Measurements from ENCODE around the gene CORO2A. TPM values are rescaled to one million over a fixed set of nuclear protein-coding genes. Genes with fewer than 3 reads are reported as not detected.
A peak's percentile ranks its signal among the peaks of the same experiment; 100 is the strongest.

CORO2A gene
- total and polyA plus RNA-seq, 2 of the 13 experiments (the other 11 are each of a cell fraction or from before 2014, with no cell fraction given), result 14.4 to 15.3 TPM

DNA sequence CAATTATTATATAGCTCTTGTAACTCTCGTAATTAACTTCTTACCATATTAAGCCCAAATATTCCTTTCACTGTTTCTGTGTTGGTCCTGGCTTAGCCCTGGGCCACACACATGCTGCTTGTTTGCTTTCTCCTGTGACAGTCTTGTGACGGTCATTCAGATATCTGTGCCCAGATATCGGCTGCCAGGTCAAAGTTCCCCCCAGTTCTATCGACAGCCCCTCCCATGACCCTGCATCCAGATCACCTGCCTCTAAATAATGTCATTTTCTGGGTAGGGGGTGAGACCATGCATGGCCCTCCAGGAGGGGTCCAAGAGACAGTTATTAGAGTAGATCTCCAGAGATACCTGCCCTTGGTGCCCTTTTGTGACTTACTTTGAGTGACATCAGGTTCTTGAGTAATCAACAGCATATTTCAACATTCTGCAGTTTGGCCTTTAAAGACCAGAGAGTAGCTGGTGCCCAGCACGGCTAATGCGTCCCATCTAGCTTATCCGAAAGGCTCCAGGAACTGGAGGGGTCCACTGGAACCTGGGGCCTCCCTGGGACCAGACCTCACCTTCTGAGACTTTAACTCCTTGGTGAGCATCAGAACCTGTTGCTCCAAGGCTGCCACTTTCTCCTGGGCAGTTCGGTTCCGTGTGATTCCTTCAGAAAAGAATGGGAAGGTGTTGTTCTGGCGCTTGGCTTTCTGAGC, 36.1 kb upstream of the CORO2A start (continued):
- TF ChIP-seq MED13 (CRISPR knock-in tag; IDR thresholded peaks at IDR 0.05) (no peak), ESRRA (CRISPR knock-in tag; IDR thresholded peaks at IDR 0.05; ENCODE audit: low read depth) (no peak), SMAD9 (CRISPR knock-in tag; IDR thresholded peaks at IDR 0.05) (no peak), ZNF747 (CRISPR knock-in tag; IDR thresholded peaks at IDR 0.05; ENCODE audit: borderline replicate concordance) (no peak), GATA4 (IDR thresholded peaks at IDR 0.05; ENCODE audit: borderline replicate concordance, low read depth) (0 out of 2 replicates have a peak, but pooled peaks have one; percentile 46), XBP1 (CRISPR knock-in tag; IDR thresholded peaks at IDR 0.05) (no peak), RARG (CRISPR knock-in tag; IDR thresholded peaks at IDR 0.05; ENCODE audit: low read depth) (no peak), SALL1 (CRISPR knock-in tag; IDR thresholded peaks at IDR 0.05) (peak; percentile 52), ZNF781 (CRISPR knock-in tag; IDR thresholded peaks at IDR 0.05; ENCODE audit: borderline replicate concordance, not compliant biosample characterization) (no peak), SNRNP70 (IDR thresholded peaks at IDR 0.05; ENCODE audit: low read depth, low read length) (no peak), RORA (CRISPR knock-in tag; IDR thresholded peaks at IDR 0.05) (no peak), ZNF737 (CRISPR knock-in tag; IDR thresholded peaks at IDR 0.05; ENCODE audit: borderline replicate concordance) (no peak), PAWR (CRISPR knock-in tag; IDR thresholded peaks at IDR 0.05; ENCODE audit: borderline replicate concordance) (no peak), ATF1 (CRISPR knock-in tag; IDR thresholded peaks at IDR 0.05) (no peak), KAT7 (CRISPR knock-in tag; IDR thresholded peaks at IDR 0.05; ENCODE audit: borderline replicate concordance) (no peak), ZNF709 (CRISPR knock-in tag; IDR thresholded peaks at IDR 0.05) (no peak), MAF1 (CRISPR knock-in tag; IDR thresholded peaks at IDR 0.05; ENCODE audit: borderline replicate concordance) (no peak), TCF7L2 (IDR thresholded peaks at IDR 0.05; ENCODE audit: low read depth, low read length) (no peak), CHD2 (IDR thresholded peaks at IDR 0.05; ENCODE audit: low read depth, low read length) (no peak), CBX5 (CRISPR knock-in tag; IDR thresholded peaks at IDR 0.05; ENCODE audit: borderline replicate concordance) (no peak; the same call in 1 of the 2 replicates), FOXP1 (IDR thresholded peaks at IDR 0.05) (no peak), FOXP1 (CRISPR knock-in tag; IDR thresholded peaks at IDR 0.05) (peak; percentile 36), YY1 (IDR thresholded peaks at IDR 0.05; ENCODE audit: insufficient read depth, insufficient replicate concordance, low read depth, low read length) (no peak)
- TF ChIP-seq, protein P1, sequence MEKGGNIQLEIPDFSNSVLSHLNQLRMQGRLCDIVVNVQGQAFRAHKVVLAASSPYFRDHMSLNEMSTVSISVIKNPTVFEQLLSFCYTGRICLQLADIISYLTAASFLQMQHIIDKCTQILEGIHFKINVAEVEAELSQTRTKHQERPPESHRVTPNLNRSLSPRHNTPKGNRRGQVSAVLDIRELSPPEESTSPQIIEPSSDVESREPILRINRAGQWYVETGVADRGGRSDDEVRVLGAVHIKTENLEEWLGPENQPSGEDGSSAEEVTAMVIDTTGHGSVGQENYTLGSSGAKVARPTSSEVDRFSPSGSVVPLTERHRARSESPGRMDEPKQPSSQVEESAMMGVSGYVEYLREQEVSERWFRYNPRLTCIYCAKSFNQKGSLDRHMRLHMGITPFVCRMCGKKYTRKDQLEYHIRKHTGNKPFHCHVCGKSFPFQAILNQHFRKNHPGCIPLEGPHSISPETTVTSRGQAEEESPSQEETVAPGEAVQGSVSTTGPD (CRISPR knock-in tag; IDR thresholded peaks at IDR 0.05), result no peak
- TF ChIP-seq, protein P2, sequence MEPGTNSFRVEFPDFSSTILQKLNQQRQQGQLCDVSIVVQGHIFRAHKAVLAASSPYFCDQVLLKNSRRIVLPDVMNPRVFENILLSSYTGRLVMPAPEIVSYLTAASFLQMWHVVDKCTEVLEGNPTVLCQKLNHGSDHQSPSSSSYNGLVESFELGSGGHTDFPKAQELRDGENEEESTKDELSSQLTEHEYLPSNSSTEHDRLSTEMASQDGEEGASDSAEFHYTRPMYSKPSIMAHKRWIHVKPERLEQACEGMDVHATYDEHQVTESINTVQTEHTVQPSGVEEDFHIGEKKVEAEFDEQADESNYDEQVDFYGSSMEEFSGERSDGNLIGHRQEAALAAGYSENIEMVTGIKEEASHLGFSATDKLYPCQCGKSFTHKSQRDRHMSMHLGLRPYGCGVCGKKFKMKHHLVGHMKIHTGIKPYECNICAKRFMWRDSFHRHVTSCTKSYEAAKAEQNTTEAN (CRISPR knock-in tag; conservative IDR thresholded peaks at IDR 0.05), result 0 out of 2 replicates have a peak, but pooled peaks have one; percentile 17
- TF ChIP-seq, protein P3, sequence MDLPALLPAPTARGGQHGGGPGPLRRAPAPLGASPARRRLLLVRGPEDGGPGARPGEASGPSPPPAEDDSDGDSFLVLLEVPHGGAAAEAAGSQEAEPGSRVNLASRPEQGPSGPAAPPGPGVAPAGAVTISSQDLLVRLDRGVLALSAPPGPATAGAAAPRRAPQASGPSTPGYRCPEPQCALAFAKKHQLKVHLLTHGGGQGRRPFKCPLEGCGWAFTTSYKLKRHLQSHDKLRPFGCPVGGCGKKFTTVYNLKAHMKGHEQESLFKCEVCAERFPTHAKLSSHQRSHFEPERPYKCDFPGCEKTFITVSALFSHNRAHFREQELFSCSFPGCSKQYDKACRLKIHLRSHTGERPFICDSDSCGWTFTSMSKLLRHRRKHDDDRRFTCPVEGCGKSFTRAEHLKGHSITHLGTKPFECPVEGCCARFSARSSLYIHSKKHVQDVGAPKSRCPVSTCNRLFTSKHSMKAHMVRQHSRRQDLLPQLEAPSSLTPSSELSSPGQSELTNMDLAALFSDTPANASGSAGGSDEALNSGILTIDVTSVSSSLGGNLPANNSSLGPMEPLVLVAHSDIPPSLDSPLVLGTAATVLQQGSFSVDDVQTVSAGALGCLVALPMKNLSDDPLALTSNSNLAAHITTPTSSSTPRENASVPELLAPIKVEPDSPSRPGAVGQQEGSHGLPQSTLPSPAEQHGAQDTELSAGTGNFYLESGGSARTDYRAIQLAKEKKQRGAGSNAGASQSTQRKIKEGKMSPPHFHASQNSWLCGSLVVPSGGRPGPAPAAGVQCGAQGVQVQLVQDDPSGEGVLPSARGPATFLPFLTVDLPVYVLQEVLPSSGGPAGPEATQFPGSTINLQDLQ (CRISPR knock-in tag; IDR thresholded peaks at IDR 0.05), result no peak

All from HepG2 (cell line).